Medulla oblongata (tissue), 1 donor: ENCODE measurements around the gene ARL10.
"Not testable (repeated sequence)": the region's sequence is repeated elsewhere in the genome, so short reads cannot be mapped to it uniquely, and the experiment has no call there.

Experiments used
- DNase-seq: peaks from one replicate; pipeline ENCODE4 v3.0.0-alpha.2; 2015; ENCODE audit errors: extremely low spot score

Gene ARL10

GRCh38 chr5:176388444-176389134, 23.3 kb downstream of the ARL10 start, which contains the start of the genes HIGD2A and NOP16:
TSS of gene HIGD2A (plus strand) at chr5:176388751. CDS start at chr5:176388820, 69 bp downstream.
TSS of gene NOP16 (minus strand) at chr5:176388598. CDS start at chr5:176388539, 59 bp downstream.
- DNase-seq = peak; percentile 100

- no peak for DNase-seq
Measured at GRCh38 chr5:176389135-176390123, 24.1 kb downstream of the ARL10 start.

GRCh38 chr5:176391479-176391878, 26.2 kb downstream of the ARL10 start:
- no peak for DNase-seq

GRCh38 chr5:176391999-176392398, 26.7 kb downstream of the ARL10 start:
- DNase-seq = peak; percentile 31

GRCh38 chr5:176392526-176392925, 27.2 kb downstream of the ARL10 start:
- DNase-seq = no peak

GRCh38 chr5:176394096-176394495, 28.8 kb downstream of the ARL10 start:
- DNase-seq = no peak

- no peak for DNase-seq
Measured at GRCh38 chr5:176394881-176395675, 29.8 kb downstream of the ARL10 start.

- no peak for DNase-seq
Measured at GRCh38 chr5:176396330-176396729, 31.0 kb downstream of the ARL10 start.

- no peak for DNase-seq
Measured at GRCh38 chr5:176397736-176398420, 32.6 kb downstream of the ARL10 start.

- no peak for DNase-seq
Measured at GRCh38 chr5:176400382-176401156, 35.3 kb downstream of the ARL10 start.

GRCh38 chr5:176401281-176402205, 36.3 kb downstream of the ARL10 start:
- DNase-seq = no peak

GRCh38 chr5:176405656-176406435, 40.6 kb downstream of the ARL10 start:
- DNase-seq = no peak

GRCh38 chr5:176406436-176407052, 41.3 kb downstream of the ARL10 start:
- DNase-seq = no peak

- no peak for DNase-seq
Measured at GRCh38 chr5:176407456-176408251, 42.4 kb downstream of the ARL10 start.

- DNase-seq = not testable (repeated sequence)
Measured at GRCh38 chr5:176408252-176408573, 42.9 kb downstream of the ARL10 start.

- no peak for DNase-seq
Measured at GRCh38 chr5:176408590-176408989, 43.3 kb downstream of the ARL10 start.

GRCh38 chr5:176409765-176410164, 44.5 kb downstream of the ARL10 start:
- DNase-seq = no peak
